DND-41 (cell line): ENCODE measurements around the gene SECISBP2.

Experiments
- CTCF ChIP-seq: IDR thresholded peaks from 2 replicates; pipeline ENCODE4 v1.5.1; 2012; ENCODE audit warnings: borderline replicate concordance, low read length, moderate library complexity, mild to moderate bottlenecking; ENCODE audit not compliant: poor library complexity, severe bottlenecking; ENCODE audit errors: extremely low read depth
- EZH2 ChIP-seq: IDR thresholded peaks from 3 replicates; pipeline ENCODE4 v1.6.1; 2012; ENCODE audit warnings: borderline replicate concordance, low read depth, mild to moderate bottlenecking, moderate library complexity, low read length, inconsistent platforms; ENCODE audit not compliant: severe bottlenecking

DNA sequence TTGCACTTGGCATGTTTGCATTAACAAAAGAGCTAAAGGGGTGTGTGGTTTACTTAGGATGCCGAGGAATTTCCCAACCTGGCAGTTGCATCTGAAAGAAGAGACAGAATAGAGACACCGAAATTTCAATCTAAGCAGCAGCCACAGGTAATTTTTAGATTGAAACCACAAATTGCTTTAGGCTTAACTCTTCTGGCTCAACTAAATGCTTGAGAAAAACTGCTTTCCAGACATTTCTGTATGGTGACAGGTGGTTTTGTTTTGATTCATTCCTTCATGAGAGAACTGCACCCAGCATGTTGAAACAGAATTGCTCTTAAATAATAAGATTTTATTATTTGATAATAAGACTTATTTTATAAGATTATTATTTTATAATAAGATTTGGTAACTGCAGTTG lies 21.5 kb downstream of the SECISBP2 start:
- TF ChIP-seq CTCF = no peak
- TF ChIP-seq EZH2 = no peak
